GM19328 (cell line): ENCODE data around the gene PEPD.
A peak's percentile ranks its signal among the peaks of the same experiment; 100 is the strongest.

Experiments
- ATAC-seq: cut with Tn5 transposase; IDR thresholded peaks from one replicate; pipeline ENCODE4 v1.9.1; 2021; ENCODE audit warnings: mild to moderate bottlenecking, moderate library complexity; ENCODE audit not compliant: unreplicated experiment

PEPD gene

GRCh38 chr19:33388725-33389420 lies 132.7 kb downstream of the PEPD start:
- ATAC-seq, result no peak

DNA sequence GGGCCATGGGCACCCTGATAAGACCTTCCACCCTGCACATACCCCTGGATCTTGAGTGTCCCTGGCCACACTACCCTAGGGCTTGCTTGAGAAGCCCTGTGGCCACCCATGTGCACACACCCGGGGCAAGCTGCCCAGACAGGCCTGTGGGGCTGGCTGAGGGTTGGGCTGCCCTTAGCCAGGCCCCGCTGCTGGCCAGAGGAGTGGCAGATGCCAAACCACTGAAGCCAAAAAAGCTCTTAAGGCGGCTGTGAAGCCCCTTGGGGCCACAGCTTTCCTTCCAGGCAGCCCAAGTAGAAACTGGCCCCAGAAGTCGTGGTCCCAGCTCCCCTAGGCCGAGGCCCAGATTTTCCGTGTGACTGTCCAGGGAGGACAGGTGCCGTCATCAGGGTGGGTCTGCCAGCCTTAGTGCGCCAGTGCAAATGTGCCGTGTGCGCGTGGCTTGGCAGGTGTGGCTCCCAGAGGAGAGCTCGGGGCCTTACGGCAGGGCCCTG lies 133.3 kb downstream of the PEPD start:
- ATAC-seq, result no peak

DNA sequence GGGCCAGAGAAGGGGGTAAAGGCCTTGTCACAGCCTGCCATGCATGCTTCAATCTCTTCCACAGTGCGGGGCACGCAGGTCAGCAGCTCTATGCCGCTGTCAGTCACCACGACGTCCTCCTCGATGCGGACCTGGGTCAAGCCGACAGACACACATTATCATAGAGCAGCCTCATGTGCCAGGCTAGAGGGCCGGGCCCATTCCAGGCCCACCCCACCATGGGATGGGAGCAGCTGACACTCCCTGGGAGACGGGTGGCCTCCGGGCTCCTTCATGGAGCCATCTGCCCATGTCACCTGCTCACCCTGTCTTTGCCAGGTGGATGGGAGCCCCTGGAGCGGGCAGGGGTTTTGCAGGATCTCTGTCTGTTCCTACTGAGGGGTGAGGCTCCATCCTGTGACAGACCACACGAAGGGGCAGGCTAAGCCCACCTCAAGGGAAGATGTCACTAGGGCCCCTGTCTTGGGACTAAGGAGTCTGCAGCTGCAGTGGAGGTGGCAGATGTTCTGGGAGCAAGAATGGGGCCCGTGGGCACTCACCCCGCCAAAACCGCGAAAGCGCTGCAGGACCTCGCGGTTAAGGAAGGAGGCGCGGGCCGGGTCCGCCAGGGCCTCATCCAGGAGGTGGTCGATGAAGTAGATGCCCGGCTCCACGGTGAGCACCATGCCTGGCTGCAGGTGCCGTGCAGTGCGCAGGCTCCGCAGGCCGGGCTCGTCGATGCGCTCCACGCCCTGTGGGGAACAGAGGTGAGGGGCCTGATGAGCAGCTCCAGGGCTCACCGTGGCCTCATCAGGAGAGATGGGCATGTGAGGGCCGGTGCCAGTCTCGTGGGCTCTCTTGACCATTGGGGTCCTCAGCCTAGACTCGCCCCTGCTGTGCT lies 134.0 kb downstream of the PEPD start:
- no peak for ATAC-seq

DNA sequence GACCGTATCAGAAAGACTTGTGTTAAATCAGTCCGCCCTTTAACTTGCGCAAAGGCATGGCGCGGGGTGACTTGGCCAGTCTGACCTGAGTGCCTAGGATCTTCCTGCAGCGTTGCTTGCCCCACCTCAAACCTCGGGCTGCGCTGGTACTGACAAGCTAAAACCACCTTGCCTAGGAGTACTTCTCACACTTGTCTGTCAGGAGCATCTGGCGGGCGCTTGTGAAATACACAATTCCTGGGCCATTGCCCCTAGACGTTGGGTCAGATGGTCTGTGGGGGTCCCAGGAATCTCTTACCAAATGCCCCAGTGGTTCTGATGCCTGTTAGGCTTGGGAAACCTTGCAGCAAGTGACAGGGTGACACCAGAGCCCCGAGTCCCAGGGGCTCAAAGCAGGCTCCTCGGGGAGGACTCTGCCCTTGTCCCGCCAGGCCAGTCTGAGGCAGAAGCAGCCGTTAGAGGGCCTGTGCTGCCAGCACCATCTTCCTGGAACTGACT lies 135.2 kb downstream of the PEPD start:
- ATAC-seq, result no peak

DNA sequence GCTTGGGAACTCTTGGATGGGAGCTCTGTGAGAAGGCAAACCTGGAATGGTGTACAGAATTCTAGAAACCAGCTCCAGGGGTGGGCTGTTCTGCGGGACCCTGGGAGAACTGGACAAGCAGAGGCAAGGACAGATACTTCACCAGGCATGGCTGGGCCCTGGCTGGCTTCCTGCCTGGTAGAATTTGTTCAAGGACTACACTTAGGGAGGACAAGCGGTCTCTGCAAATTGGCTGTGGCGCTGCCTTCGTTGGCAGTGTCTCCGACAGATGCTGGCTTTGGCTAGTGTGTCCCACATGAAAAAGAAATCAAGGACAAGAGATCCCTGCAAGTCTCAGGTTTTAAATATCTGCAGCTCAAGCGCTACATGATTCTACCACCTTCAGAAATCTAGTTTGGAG lies 135.6 kb downstream of the PEPD start:
- no peak for ATAC-seq

DNA sequence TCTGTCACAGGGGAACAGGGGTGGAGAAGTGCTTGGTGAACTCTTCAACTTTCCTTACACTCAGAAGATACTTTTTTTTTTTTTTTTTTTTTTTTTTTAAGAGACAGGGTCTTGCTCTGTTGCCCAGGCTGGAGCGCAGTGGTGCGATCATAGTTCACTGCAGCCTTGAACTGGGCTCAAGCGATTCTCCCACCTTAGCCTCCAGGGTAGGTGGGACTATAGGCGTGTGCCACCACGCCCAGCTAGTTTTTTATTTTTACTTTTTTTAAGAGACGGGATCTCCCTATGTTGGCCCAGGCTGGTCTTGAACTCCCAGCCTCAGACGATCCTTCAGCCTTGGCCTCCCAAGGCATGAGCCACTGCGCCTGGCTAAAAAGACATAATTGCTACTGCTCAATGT lies 136.6 kb downstream of the PEPD start:
- no peak for ATAC-seq

- no peak for ATAC-seq
These were observed 137.8 kb downstream of the PEPD start for GRCh38 chr19:33383720-33384292.

- ATAC-seq, result no peak
These were observed 138.6 kb downstream of the PEPD start for GRCh38 chr19:33382982-33383381.

DNA sequence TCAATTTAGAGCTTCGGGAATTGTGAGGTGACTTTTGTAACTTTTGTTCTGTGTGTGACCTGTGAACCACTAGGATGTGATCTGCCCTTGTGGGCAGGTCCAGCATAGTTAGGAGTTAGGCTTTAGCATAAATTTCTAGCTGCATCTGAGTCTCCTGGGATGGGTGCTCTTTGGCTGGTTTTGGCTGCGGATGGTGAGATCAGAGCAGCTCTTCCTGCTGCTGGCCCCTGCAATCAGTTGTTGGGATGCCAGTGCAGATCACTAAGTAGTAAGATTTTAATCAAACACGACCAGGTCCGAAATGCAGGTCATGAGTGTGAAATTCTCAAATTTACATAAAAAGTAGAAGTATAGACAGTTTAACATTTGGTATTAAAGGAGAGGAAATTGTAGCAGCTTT lies 139.6 kb downstream of the PEPD start:
- ATAC-seq, result no peak

GRCh38 chr19:33381101-33381500 lies 140.5 kb downstream of the PEPD start:
- ATAC-seq, result no peak

DNA sequence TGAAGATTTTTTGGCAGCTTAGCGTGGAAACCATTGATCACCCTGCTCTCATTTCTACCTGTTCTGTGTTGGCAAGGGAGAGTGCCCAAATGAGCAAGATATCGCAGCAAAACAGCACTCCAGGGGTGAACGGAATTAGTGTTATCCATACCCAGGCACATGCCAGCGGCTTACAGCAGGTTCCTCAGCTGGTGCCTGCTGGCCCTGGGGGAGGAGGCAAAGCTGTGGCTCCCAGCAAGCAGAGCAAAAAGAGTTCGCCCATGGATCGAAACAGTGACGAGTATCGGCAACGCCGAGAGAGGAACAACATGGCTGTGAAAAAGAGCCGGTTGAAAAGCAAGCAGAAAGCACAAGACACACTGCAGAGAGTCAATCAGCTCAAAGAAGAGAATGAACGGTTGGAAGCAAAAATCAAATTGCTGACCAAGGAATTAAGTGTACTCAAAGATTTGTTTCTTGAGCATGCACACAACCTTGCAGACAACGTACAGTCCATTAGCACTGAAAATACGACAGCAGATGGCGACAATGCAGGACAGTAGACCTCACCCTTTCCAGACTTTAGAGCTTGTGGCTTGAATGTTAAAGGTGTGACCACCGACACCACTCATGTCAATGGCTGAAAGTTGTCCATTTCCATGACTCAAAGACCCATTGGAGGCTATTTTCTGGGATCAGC lies 142.3 kb downstream of the PEPD start:
- no peak for ATAC-seq

- ATAC-seq, result no peak
These were observed 143.8 kb downstream of the PEPD start for GRCh38 chr19:33377586-33378475.

DNA sequence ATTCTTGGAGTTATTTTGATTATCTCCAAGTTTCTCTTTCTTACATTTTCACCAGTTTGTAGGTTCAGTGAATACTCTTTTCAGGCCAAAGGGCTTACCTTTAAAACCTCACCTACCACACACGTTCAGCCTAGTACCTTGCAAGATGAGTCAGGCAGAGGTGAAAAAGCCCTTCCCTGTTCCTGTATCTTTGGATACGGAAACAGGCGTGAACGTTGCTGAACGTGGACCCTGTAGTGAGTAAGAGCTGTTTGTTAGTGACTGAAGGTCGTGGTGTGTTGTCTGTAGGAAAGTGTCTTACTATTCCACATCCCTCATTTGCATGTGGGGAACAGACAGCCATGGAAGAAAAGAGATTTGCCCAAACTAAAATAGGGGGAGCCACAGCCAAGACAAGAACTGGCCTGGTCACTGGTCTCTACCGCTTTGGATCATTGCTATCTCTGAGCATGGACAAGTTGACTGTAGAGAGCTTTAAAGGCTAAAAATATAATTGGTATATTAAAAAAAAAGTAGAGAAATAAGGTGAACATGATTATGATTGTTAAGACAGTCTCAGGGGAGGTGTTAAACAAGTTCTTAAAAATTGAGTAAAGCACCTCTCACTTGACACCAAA lies 144.5 kb downstream of the PEPD start:
- no peak for ATAC-seq

DNA sequence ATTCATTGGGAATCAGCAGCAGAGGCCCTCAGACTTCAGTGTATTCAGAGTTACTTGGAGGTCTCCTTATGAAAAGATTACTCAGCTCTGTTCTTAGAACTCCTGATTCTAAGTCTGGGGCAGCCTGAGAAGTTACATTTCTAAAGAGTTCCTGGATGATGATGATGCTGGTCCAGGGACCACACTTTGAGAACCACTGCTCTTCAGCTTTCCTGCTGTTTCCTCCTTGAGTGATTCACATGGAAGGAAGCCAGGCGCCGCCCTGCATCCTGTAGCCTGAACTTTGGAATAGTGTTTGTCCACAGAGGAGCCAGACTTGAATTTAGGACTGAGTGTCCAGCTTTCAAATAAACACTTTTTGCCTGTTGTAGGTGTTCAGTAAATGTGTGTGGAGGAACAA lies 145.2 kb downstream of the PEPD start:
- no peak for ATAC-seq

GRCh38 chr19:33375837-33376159 lies 145.8 kb downstream of the PEPD start:
- no peak for ATAC-seq

DNA sequence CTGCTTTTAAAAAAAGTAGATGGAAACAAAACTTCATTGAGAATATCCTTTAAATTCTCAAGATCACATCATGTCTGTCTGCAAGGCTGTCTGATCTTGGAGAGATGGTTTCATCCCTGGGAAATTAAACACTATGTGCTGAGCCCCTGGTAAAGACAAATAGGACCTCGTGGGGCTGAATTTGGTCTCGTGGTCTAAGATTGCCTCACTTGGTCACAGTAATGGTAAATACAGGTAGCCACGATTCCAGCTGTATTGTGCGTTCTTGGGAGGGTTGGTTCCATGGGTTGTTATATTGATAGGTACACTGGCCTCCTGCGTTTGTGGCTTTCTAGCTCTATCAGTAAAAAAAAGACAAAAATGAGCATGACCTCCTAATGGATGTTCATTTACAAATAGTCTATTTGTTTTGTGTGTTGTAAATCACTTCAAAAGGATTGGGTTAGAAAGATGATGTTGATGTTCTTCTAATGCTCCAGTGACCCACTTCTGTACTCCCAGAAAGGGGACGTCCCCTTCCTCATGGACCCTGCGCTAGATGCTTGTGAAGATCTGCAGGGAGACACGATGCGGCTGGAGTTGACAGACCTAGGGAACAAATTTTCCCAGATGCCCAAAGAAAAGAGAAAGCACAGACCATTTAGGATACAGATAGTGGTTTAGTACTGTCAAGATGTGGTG lies 146.3 kb downstream of the PEPD start:
- ATAC-seq, result no peak

DNA sequence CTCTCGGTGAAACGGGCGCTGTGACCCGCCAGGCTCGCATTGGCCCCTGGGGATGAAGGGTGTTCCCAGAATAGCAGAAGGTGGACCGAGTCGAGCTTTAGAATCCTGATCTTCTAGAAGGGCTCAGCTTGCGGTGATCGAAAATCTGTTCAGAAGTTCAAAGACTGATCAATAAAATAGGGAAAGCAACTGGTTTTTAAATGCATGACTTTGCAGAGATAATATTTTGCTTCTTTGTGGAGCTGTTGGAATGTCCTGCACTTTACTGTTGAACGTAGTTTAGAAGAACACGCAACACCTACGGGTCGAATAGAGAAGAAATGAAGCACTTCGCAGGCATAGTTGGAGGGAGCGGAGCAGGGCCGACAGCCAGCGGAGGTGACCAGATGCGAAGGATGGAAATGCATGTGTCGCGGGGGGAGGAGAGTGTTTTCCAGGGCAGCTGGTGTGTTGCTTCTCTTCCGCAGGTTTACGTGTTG lies 147.3 kb downstream of the PEPD start:
- no peak for ATAC-seq

DNA sequence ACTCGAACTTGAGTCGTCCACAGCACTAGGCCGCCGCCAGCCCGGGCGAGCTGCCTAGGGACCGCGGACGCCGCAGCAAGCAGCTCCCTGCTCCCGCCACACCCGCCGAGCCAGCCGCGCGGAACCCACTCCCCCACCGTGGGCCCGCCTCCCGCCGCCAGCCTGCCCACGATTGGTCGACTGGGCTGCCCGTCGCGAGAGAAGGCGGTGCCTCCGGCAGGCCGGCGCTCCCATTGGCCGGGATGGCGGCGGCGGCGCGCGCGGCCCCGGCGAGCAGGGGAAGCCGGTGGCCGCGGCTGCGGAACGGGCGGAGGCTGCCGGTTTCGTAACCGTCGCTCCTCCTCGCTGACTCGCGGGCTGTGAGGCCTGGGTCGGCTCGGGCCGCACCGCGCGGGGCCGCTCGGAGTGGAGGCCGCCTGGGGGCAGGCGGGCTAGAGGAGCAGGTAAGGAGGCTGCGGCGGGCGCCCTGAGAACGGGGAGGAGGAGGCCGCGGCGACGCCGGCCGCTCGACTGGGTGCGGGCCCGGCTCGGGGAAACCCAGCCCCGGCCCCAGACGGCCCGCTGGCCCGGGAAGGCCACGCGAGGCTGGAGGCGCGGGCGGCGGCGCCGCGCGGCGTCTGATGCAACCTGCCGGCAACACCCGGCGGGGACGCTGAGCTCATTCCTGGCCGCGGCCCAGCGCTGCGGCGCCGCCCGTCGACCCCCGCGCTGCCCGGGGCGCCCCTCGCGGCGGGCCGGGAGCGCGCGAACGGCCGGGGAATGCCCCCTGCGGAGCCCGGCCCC lies 147.9 kb downstream of the PEPD start, which contains the start of gene CEBPG:
TSS of gene CEBPG (plus strand) at position 257 of the 783 bp plus-strand sequence. CDS start 5,531 bp downstream, outside the sequence.
- peak; percentile 89 for ATAC-seq
